Measurements from ENCODE around the gene CCL14. TPM values are rescaled to one million over a fixed set of nuclear protein-coding genes. Genes with fewer than 3 reads are reported as not detected.

Gene CCL14
- total RNA-seq, 1 experiment from 2014 or later, result not detected

Other genes with a start within 250 kb of the CCL14 start
- 0.07 to 0.30 TPM (median 0.15 TPM) in 3 replicates for gene GAS2L2, start 233.5 kb downstream of the CCL14 start, total RNA-seq (2021)
- 0.30 to 0.89 TPM (median 0.35 TPM) in 3 replicates for gene C17orf50, start 225.8 kb downstream of the CCL14 start, total RNA-seq (2021)
- 0.22 TPM in 1 of 3 replicates, not detected in the others for gene MMP28, start 191.1 kb downstream of the CCL14 start, total RNA-seq (2021)
- 273 to 322 TPM (median 316 TPM) in 3 replicates for gene TAF15, start 177.2 kb downstream of the CCL14 start, total RNA-seq (2021)
- not detected in 3 replicates for gene HEATR9, start 117.8 kb downstream of the CCL14 start, total RNA-seq (2021)
- gene CCL5, start 106.4 kb downstream of the CCL14 start, total RNA-seq (2021), result 0.17 to 0.37 TPM (median 0.27 TPM) in 3 replicates
- gene RDM1, start 56.0 kb downstream of the CCL14 start, total RNA-seq (2021), result 4.7 to 6.4 TPM (median 5.2 TPM) in 3 replicates
- not detected in 3 replicates for gene LYZL6, start 43.0 kb downstream of the CCL14 start, total RNA-seq (2021)
- not detected in 3 replicates for gene CCL16, start 5.2 kb downstream of the CCL14 start, total RNA-seq (2021)
- gene CCL15, start 14.8 kb upstream of the CCL14 start, total RNA-seq (2021), result not detected in 3 replicates
- gene CCL23, start 31.2 kb upstream of the CCL14 start, total RNA-seq (2021), result not detected in 3 replicates
- gene CCL18, start 77.5 kb upstream of the CCL14 start, total RNA-seq (2021), result not detected in 3 replicates
- gene CCL3, start 103.4 kb upstream of the CCL14 start, total RNA-seq (2021), result 0.44 to 0.72 TPM (median 0.55 TPM) in 3 replicates
- gene CCL4, start 117.1 kb upstream of the CCL14 start, total RNA-seq (2021), result 0.37 to 1.2 TPM (median 0.48 TPM) in 3 replicates
- 6.3 to 7.9 TPM (median 7.7 TPM) in 3 replicates for gene TBC1D3B, start 189.9 kb upstream of the CCL14 start, total RNA-seq (2021)
- gene CCL3L1, start 210.0 kb upstream of the CCL14 start, total RNA-seq (2021), result not detected in 3 replicates
- 0.32 TPM in 1 of 3 replicates, not detected in the others for gene CCL4L2, start 224.3 kb upstream of the CCL14 start, total RNA-seq (2021)